ENCODE data around the gene MCRIP2.

DNA sequence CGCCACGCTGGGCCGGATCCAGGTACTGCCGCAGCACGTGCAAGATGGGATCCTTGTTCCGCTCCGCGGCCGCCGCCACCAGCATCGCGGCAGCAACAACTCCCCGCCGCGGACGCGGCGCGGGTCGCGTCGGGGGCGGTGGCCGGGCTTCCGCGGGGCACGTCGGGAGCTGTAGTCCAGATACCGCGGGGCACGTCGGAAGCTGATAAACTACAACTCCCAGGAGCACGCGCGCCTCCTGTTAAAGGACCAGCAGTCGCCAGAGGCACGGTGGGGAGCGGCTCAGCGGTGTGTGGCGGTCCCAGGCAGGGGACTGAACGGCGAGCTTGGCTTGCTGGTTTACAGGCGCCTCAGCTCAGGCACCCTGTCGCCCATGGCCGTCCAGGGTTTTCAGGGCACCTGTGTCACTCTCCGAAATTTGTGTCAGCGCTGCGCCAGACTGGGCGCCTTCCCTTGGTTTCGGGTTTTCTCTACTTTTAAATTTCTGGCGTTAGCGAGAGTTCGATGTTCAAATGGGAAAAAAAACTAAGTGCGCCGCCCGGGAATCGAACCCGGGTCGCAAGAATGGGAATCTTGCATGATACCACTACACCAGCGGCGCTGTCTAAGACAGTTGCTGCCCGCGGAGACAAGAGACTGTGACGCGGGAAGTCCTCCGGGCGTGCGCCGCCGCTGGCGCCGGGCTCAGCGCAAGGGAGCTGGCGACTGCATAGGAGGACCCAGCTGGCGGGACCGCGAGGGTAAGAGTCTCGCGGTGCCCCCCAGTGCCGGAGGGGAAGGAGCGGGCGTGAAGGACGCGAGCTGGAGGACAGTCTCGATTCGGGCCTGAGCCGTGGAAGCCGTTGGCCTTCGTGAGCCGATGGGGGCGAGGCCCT, 5.2 kb upstream of the MCRIP2 start, which contains the start of gene METTL26:
- TF ChIP-seq EGR1 (IDR thresholded peaks at IDR 0.05) = peak; percentile 36; the same call in 1 of the 2 replicates
- TF ChIP-seq RAD21 (IDR thresholded peaks at IDR 0.05; ENCODE audit: low read depth) = 0 out of 2 replicates have a peak, but pooled peaks have one; percentile 10
- no peak for TF ChIP-seq NFIC (IDR thresholded peaks at IDR 0.05)
- TF ChIP-seq, protein P1, sequence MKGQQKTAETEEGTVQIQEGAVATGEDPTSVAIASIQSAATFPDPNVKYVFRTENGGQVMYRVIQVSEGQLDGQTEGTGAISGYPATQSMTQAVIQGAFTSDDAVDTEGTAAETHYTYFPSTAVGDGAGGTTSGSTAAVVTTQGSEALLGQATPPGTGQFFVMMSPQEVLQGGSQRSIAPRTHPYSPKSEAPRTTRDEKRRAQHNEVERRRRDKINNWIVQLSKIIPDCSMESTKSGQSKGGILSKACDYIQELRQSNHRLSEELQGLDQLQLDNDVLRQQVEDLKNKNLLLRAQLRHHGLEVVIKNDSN (IDR thresholded peaks at IDR 0.05) = peak; percentile 55
- peak; percentile 13; the same call in 1 of the 2 replicates for TF ChIP-seq TAF1 (IDR thresholded peaks at IDR 0.05; ENCODE audit: low read depth)
- TF ChIP-seq, protein P2, sequence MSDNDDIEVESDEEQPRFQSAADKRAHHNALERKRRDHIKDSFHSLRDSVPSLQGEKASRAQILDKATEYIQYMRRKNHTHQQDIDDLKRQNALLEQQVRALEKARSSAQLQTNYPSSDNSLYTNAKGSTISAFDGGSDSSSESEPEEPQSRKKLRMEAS (IDR thresholded peaks at IDR 0.05) = peak; percentile 95
- no peak for TF ChIP-seq FOXM1 (IDR thresholded peaks at IDR 0.05; ENCODE audit: borderline replicate concordance, low read depth)
- TF ChIP-seq TCF12 (IDR thresholded peaks at IDR 0.05; ENCODE audit: low read depth) = no peak; the same call in none of the 2 replicates
- no peak for TF ChIP-seq EP300 (IDR thresholded peaks at IDR 0.05; ENCODE audit: borderline replicate concordance)
- peak; percentile 94 for TF ChIP-seq TEAD4 (IDR thresholded peaks at IDR 0.05)
- TF ChIP-seq, protein P3, sequence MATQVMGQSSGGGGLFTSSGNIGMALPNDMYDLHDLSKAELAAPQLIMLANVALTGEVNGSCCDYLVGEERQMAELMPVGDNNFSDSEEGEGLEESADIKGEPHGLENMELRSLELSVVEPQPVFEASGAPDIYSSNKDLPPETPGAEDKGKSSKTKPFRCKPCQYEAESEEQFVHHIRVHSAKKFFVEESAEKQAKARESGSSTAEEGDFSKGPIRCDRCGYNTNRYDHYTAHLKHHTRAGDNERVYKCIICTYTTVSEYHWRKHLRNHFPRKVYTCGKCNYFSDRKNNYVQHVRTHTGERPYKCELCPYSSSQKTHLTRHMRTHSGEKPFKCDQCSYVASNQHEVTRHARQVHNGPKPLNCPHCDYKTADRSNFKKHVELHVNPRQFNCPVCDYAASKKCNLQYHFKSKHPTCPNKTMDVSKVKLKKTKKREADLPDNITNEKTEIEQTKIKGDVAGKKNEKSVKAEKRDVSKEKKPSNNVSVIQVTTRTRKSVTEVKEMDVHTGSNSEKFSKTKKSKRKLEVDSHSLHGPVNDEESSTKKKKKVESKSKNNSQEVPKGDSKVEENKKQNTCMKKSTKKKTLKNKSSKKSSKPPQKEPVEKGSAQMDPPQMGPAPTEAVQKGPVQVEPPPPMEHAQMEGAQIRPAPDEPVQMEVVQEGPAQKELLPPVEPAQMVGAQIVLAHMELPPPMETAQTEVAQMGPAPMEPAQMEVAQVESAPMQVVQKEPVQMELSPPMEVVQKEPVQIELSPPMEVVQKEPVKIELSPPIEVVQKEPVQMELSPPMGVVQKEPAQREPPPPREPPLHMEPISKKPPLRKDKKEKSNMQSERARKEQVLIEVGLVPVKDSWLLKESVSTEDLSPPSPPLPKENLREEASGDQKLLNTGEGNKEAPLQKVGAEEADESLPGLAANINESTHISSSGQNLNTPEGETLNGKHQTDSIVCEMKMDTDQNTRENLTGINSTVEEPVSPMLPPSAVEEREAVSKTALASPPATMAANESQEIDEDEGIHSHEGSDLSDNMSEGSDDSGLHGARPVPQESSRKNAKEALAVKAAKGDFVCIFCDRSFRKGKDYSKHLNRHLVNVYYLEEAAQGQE (IDR thresholded peaks at IDR 0.05; ENCODE audit: low read depth) = no peak
- peak; percentile 57; the same call in 1 of the 2 replicates for TF ChIP-seq YY1 (IDR thresholded peaks at IDR 0.05; ENCODE audit: low read depth)
- TF ChIP-seq ZBTB7A (IDR thresholded peaks at IDR 0.05; ENCODE audit: low read depth) = 0 out of 2 replicates have a peak, but pooled peaks have one; percentile 10

Measured in Ishikawa (cell line).